ENCODE measurements around the gene FLYWCH2.

DNA sequence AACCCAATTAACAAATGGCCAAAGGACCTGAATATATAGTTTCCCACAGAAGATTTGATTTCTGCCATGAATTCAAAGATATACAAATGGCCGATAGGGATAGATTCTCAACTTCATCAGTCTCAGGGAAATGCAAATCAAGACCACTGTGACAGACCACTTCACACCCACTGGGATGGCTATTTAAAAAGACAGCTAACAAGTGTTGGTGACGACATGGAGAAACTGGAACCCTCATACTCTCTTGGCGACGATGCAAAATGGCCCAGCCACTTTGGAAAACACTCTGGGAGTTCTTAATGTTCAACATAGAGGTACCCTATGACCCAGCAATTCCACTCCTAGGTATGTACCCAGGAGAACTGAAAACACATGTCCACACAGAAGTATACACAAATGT, 63.6 kb downstream of the FLYWCH2 start:
- TF ChIP-seq, protein P1, sequence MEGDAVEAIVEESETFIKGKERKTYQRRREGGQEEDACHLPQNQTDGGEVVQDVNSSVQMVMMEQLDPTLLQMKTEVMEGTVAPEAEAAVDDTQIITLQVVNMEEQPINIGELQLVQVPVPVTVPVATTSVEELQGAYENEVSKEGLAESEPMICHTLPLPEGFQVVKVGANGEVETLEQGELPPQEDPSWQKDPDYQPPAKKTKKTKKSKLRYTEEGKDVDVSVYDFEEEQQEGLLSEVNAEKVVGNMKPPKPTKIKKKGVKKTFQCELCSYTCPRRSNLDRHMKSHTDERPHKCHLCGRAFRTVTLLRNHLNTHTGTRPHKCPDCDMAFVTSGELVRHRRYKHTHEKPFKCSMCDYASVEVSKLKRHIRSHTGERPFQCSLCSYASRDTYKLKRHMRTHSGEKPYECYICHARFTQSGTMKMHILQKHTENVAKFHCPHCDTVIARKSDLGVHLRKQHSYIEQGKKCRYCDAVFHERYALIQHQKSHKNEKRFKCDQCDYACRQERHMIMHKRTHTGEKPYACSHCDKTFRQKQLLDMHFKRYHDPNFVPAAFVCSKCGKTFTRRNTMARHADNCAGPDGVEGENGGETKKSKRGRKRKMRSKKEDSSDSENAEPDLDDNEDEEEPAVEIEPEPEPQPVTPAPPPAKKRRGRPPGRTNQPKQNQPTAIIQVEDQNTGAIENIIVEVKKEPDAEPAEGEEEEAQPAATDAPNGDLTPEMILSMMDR (IDR thresholded peaks at IDR 0.05; ENCODE audit: insufficient read depth, low read depth, low read length), result no peak
- no peak for TF ChIP-seq EZH2 (IDR thresholded peaks at IDR 0.05; ENCODE audit: insufficient read depth, low read length)
